ENCODE results near the gene DNASE1L2.
"Not testable (repeated sequence)": the region's sequence is repeated elsewhere in the genome, so short reads cannot be mapped to it uniquely, and the experiment has no call there.

Gene DNASE1L2

DNA sequence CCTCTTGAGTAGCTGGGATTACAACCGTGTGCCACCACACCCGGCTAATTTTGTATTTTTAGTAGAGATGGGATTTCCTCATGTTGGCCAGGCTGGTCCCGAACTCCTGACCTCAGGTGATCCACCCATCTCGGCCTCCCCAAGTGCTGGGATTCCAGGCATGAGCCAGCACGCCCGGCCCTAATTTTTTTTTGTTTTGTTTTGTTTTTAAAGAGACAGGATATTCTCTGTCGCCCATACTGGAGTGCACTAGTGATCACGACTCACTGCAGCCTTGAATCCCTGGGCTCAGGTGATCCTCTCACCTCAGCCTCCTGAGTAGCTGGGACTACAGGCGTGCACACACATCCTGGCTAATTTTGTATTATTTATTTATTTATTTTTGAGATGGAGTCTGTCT, 4.1 kb downstream of the DNASE1L2 start:
- not testable (repeated sequence) for DNase-seq (ENCODE audit: low read depth)

DNA sequence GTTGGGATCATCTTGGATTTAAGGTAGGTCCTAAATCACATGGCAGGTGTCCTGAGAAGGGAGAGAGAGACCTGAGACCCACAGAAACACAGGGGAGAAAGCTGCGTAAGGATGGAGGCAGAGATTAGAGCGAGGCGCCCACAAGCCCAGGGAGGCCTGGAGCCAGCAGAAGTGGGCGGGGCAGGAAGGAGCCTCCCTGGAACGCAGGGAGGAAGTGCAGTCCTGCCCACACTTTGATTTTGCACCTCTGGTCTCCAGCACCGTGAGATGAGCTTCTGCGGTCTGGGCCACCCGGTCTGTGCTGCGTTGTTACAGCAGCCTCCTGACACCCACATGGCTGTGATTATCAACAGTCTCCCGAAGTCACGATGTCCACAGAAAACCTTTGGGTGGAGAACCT, 6.4 kb downstream of the DNASE1L2 start:
- DNase-seq (ENCODE audit: low read depth), result no peak

DNA sequence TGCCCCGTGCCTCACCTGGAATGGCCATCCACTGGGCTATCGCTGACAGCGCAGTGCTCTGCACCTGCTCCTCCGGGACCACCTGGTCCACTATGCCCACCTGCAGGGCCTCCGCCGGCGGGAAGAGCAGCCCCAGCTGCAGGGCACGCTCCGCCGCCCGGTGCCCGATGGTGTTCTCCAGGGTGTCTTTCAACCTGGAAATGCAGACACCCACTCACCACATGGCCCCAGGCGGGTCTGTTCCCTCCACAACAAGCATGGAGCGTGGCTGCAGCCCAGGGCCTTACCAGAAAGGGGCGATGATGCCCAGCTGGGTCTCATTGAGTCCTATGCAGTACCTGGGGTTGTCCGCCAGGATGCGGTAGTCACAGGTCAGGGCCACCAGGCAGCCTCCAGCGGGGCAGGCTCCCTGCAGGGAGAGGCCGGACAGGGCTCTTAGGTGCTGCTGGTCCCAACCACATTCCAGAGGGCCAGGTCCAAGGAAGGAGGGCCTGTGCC, 6.8 kb downstream of the DNASE1L2 start:
- no peak for DNase-seq (ENCODE audit: low read depth)

DNA sequence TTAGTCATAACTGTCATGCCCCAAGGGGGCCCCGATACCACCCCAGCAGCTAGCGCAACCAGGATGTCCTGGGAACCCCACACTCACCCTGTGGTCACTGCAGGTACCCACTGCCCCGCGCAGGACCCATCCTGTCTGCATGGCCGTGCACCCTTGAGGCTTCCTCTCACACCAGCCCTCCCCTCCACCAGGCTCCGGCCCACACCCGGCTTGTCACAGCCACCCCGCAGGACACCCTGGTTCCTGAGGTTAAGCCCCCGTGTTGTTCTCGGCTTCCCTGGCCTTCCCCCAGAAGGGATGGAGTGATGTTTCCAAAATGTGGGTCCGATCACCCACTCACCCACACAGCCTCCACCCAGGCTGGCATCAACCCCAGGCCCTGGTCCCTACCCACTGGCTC, 7.5 kb downstream of the DNASE1L2 start:
- no peak for DNase-seq (ENCODE audit: low read depth)

DNA sequence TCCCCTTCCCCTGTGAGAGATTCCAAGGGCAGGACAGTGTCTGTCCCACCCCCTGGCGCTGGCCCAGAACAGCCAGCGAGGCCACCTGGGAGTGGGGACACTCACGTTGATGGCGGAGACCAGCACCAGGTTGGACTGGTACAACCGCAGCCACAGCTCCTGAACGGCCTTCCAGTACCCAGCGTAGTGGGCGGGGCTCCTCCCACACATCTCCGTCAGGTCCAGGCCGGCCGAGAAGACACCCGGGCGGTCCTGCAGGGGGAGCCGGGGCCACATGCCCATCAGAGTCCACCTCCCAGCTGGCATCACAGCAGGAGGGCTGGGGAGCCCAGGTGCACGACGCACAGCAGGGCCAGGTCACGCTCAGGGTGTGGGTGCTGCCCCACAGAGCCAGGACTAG, 8.1 kb downstream of the DNASE1L2 start:
- DNase-seq (ENCODE audit: low read depth), result no peak

DNA sequence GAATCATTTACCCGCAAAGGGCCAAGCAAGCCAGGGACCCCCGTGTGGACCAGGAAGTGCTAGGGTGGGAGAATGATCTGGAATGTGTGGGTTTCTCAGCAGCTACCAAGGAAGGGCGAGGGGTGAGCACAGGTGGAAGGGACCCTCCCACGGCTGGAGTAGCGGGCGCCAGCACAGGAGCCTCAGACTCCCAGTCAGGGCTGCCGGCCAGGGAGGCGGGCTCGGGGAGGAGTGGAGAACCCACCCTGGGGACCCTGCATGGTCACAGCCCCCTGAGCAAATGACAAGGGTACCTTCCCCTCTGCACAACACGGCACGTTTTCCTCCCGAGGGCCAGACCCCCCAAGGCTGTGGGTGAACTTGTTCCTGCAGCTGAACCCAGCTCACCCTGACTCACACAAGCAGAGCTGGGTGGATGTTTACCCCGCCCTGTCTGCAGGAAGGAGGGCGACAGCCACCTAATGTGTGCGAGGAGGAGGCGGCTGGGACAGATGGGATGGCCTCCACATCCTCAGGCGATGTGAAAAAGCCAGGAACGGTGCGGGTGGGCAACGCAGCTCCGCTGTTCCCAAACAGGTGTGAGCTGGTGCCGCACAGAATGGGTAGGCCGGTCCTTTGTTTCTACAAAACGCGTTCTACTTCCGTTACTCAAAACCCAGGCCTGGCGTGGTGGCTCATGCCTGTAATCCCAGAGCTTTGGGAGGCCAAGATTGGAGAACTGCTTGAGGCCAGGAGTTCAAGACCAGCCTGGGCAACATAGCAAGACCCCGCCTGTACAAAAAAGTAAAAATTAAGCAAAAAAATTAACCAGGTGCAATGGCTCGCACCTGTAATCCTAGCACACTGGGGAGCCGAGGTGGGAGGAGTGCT, 8.9 kb downstream of the DNASE1L2 start:
- no peak for DNase-seq (ENCODE audit: low read depth)

DNA sequence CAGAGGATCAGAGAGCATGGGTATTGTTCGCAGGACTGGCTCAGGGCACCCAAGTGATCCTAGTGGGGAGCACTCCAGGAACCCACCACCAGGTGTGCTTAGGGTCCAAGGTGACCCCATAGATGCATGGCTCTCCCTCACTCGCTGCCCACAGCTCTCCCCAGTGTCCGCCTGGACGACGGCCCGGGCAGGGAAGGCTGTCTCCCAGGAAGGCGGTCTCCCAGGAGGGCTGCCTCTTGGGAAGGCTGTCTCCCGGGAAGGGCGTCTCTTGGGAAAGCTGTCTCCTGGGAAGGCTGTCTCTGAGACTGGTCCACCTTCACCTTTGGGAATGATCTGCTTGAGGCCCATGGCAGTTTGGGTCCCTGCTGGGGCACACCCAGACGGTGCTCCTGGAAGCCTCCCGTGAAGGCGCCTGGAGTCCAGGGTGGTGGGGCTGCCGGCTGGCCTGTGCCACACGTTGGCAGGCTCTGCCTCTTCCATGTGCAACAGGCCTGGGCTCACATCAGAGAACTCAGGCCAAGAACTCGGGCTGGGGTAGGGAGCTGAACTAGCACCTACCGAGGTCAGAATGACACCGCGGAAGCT, 10.1 kb downstream of the DNASE1L2 start:
- DNase-seq (ENCODE audit: low read depth), result no peak

DNA sequence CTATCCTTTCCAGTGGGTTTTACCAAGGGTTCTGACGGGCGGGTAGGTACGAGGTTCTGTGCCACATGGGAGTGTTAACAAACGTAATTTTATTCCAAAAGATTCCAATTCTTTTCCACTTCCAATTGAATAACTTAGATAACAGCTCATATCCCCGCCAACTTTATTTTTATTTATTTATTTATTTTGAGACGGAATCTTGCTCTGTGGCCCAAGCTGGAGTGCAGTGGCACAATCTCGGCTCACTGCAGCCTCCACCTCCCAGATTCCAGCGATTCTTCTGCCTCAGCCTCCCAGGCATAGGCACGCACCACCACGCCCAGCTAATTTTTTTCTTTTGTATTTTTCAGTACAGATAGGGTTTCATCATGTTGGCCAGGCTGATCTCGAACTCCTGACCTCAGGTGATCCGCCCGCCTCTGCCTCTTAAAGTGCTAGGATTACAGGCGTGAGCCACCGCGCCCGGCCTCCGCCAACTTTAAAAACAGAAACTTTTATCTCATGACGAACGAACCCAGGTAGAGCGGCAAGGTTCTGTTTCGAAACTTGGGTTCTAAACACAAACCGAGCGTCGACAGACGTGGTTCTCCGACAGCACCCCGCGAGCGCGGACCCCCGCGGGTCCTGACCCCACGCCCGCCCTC, 14.5 kb downstream of the DNASE1L2 start:
- DNase-seq (ENCODE audit: low read depth), result no peak

DNA sequence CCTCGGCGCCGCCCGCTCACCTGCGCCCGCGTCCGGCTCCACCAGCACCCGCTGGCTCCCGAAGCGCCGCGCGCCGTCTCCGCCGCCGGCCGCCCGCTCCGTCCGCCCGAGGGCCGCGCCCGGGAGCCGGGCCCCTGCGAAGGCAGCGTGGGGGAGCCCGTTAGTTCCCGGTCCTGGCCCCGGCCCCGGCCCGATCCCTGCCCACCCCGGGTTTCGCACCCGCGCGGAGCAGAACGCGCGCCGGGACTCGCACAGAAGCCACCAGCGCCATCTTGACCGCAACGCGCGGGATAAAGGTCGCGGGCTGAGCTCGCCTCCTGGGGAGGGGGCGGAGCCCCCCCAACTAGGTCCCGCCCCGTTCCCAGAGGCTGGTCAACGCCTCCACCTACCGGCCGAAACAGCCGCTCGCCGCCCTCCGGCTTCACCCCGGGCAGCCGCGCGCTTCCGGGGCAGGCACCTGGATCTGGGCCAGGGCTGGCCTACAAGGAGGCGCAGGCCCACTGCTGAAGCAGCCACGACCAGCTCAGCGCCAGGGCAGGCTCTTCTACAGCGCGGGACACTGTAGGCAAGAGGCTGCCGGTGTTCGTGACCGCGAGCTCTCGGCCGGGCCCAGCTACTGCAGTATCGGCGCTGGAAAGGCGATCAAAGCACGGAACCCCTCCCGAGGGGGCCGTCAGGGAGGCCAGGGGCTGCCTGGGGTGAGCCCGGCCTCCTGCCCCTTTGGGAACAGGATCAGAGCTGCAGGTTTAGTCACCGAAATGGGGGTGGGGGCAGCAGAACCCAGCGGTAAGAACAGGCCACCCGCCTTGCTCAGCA, 15.3 kb downstream of the DNASE1L2 start, which contains the start of gene ECI1:
Gene ECI1 (minus strand): TSS at position 292 of the 816 bp plus-strand sequence. CDS start 21 bp downstream, at position 271.
- peak; percentile 68 for DNase-seq (ENCODE audit: low read depth)

DNA sequence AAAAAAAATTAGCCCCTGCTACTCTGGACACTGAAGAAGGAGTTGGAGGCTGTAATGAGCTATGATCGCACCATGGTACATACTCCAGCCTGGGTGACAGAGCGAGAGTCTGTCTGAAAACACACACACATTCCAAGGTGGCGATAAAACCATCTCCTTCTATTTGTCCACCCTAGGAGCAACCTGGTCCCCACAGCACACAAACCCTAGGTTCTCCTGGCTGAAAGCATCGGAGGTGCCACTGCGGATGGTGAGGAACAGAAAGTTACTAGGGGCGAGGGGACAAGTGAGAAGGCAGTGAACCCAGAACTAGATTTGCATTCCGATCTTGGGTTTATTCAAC, 16.5 kb downstream of the DNASE1L2 start:
- no peak for DNase-seq (ENCODE audit: low read depth)

DNA sequence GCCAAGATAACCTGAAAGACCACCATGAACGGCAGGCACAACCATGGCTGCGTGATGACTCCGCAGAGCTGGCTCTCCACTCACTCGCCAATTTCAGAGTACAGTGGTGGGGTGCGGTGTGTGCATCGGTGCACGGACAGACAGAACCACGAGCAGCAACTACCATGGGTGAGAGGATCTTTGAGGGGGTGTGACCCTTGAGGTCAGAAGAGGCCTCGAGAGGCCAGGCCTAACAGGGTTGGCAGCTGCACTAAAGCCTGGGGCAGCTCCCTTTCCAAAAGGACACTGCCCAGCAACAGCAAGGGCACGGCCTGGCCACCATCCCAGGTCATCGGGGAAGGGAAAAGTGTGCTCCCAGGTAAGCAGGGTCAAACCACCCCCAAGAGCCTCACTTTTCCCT, 17.0 kb downstream of the DNASE1L2 start:
- DNase-seq (ENCODE audit: low read depth), result no peak

DNA sequence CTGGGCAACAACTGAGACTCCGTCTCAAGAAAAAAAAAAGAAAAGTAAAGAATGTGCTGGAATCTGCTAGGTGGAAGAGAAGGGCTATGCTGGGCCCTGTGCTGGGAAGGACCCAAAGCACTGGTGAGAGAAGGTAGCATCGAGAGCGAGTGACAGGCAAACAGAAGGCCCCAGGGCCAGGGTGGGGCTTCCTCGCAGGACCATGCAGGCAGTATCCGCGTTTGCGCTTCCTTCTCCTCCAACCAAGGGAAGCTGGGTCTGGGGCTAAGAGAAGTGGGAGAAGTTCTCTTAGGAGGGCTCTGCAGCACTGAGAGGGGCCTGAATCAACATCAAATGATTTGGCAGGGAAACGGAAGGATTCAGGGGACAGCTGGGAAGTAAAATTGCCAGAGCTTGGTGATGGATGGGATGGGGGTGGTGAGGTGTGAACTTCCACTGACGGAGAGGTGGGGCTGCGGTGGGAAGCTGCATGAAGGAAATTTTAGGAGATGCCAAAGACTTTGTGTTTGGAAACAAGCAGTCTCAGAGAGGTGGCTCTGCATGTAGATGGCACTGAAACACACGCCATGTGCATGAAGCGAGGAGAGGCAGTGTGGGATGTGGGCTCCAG, 20.4 kb downstream of the DNASE1L2 start:
- DNase-seq (ENCODE audit: low read depth), result no peak

DNA sequence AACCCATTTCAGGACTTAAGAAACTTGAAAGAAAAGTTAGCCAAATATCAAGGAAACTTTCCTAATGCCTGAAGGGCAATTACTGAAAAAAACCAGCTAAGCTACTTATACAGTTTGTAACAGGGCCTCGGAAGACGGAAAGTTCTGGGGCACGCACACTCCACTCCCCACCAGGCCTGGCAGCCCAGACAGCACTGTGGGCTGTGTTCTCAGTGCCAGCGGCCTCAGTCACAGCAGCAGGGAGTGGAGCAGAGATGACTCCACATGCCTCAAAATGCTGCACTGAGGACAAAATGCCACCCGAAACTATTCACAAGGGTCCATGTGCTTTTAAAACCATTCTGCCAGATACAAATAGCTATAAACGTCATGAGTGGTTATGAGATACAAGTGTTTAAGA, 21.5 kb downstream of the DNASE1L2 start:
- no peak for DNase-seq (ENCODE audit: low read depth)

DNA sequence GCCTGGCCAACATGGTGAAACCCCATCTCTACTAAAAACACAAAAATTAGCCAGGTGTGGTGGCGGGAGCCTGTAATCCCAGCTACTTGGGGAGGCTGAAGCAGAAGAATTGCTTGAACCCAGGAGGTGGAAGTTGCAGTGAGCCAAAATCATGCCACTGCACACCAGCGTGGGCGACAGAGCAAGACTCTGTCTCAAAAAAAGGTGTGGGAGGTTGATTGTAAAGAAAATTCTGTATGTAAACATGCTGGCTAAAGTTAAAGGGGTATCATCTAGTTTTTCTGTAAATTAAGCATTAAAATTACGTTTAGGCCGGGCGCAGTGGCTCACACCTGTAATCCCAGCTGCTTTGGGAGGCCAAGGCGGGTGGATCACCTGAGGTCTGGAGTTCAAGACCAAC, 22.3 kb downstream of the DNASE1L2 start:
- not testable (repeated sequence) for DNase-seq (ENCODE audit: low read depth)

DNA sequence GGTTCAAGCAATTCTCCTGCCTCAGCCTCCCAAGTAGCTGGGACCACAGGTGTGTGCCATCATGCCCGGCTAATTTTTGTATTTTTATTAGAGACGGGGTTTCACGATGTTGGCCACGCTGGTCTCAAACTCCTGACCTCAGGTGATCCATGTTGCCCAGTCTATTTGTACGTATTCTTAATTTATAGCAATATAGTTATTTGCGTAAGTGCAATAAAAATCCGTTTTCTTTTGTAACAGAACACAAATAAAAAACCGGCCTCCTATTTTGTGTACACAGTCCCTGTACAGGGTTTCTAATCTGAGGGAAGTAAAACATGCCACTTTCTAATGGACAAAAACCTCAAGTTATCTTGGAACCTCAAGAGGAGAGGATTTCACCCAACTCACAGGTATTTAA, 24.0 kb downstream of the DNASE1L2 start:
- no peak for DNase-seq (ENCODE audit: low read depth)

DNA sequence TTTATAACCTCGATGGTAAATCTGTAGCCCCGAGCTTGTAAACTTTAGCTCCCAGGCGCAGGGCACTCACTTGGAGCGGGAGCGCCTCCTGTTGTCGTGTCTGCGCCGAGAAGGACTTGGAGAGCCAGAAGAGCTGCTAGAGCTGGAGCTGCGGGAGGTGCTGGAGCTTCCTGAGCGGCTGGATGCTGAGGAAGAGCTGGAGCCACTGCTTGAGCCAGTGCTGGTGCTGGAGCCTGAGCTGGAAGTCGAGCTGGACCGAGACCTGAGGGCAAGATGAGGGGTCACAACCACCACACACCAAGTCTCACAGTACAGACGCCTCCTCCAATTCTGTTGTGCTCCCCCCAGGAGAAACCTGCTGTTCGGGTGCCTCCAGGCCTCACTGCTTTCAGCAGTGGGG, 26.8 kb downstream of the DNASE1L2 start:
- not testable (repeated sequence) for DNase-seq (ENCODE audit: low read depth)

DNA sequence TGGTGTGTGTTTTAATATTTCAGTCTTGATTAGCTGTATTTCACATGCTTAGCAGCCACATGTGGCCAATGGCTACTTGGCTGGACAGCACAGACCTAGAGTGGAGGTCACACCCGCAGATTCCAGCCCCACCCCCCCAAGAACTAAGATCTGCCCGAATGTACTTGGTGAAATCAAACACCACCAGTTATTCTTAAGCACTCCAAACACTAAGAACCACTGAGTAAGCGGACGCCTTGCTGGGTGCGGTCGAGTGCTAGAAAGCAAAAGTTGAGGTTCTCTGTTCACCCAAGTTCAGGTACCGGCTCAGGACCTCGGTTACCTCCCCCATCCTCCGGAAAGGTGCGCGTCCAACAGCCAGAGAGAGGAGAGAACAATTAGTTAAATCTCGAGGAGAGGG, 30.6 kb downstream of the DNASE1L2 start:
- not testable (repeated sequence) for DNase-seq (ENCODE audit: low read depth)

DNA sequence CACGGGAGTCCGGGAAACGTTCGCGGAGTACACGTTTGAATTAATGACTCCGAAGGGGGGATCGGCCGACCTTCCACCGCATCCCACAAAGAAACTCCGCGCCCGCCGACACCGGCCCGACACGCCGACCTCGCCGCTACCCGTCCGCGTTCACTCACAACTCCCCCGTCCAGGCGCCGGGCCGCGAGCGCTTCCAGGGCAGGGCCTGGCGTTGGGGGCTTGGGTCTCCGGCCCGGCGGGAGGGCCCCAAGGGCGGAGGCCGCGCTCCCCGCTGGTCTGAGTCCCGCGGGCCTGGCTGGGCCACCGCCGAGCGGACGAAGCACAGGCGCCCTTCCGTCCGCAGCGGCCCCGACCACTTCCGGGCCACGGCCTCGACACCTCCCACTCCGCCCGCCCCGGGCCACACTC, 31.3 kb downstream of the DNASE1L2 start:
- DNase-seq (ENCODE audit: low read depth), result not testable (repeated sequence)

DNA sequence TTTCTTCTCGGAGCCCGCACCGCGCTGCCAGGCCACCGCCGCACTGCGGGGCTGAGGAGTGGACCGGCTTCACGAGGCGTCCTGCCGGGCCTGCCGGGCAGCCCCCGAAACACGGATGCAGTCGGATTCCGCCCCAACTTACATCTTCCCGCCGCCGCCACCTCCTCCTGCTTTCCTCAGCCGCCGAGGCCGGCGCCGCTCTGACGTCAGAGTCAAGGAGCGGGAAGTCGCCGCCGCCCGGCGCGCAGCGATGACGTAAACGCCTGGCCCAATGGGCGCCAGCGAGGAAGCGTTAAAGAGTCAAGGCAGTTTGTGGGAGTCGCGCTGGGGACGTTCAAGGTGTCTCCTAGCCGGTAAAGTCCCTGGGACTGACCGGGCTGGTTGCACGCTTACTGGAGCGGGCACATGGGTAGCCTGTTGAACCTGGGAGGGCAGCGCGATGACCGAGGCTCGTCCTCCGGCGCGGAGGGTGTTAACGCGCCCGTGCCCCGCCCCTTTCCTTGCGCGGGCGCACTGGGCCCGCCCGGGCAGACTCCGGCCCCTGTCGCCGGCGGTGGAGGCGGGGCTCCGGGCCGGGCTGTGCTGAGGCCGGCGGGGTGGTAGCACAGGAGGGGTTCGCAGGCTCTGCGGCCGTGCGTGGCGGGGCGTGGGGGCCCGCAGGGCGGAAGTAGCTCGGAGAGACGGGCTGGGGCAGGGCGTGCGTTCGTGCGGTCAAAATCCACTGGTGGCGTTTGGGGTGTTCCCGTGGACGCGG, 31.8 kb downstream of the DNASE1L2 start, which contains the start of gene RNPS1:
Gene RNPS1 (minus strand): TSS at position 214 of the 754 bp plus-strand sequence. CDS start 3,483 bp downstream, outside the sequence.
- DNase-seq (ENCODE audit: low read depth), result peak; percentile 92

DNA sequence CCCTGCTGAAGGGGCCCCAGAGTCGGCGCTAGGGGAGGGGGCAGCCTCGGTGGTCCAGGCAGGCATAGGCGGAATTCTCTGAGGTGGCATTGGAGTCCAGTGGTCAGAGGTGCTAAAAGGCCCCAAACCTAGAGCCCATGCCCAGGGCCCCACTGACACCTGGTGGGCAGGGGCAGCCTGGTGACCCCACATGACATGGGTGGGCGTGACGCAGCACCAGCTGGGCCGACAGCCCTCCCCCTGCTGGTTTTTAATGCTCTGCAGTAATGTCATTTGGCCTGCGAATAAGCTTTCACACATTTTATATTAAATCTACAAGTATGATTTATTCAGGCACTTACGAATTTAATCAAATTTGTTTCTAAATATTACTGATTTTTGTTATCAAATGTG, 33.8 kb downstream of the DNASE1L2 start:
- DNase-seq (ENCODE audit: low read depth), result no peak

All from activated gamma-delta T cell treated with anti-CD3 and anti-CD28 coated beads, Interleukin-2, amount 50 U/mL, for 16 hours (primary cell).